DMS114 treated with DMSO at 0.1 percent for 48 hours (cell line): Measurements from ENCODE around the gene C9orf78.
"Not testable (repeated sequence)": the region's sequence is repeated elsewhere in the genome, so short reads cannot be mapped to it uniquely, and the experiment has no call there.

Experiments used
- DNase-seq: peaks from one replicate; lab custom pipeline; 2025; ENCODE audit not compliant: unreplicated experiment; lab: John Stamatoyannopoulos, UW

The C9orf78 gene

DNA sequence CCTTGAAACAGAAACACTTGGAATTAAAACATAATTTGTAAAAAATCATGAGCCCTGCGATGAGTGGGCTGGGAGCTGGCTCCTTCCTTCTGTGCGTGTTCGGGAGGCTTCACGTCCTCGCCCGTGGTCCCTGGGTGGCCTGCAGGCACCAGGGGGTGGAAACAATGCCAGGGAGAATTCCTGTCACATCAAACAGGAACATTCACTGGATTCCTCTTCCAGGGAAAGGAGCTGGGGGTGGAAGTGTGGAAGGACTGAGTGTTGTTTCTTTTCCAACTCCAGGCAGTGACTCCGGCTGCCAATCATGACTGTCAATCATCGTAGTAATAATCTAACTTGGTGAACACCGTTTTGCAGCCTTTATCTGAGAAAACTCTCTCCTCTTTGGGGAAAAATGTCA lies 21.4 kb downstream of the C9orf78 start:
- DNase-seq, result no peak

DNA sequence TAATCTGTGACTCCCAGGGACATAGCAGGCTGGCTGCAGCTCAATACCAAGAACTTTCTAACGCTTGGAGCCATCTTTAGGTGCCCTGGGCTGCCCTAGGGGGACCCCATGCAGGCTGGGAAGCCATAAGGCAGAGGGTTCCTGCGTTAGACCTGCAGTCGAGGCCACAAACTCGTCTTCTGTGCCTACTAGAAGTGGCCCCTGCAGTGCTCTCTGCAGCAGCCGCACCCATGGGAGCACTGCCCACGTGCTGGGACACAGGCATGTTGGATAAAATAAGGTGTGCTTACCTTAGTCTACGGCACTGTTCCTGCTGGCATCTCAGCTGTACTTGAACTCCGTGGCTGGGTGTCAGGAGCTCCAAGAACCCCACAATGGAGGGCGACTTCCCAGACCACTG lies 22.7 kb downstream of the C9orf78 start:
- no peak for DNase-seq

DNA sequence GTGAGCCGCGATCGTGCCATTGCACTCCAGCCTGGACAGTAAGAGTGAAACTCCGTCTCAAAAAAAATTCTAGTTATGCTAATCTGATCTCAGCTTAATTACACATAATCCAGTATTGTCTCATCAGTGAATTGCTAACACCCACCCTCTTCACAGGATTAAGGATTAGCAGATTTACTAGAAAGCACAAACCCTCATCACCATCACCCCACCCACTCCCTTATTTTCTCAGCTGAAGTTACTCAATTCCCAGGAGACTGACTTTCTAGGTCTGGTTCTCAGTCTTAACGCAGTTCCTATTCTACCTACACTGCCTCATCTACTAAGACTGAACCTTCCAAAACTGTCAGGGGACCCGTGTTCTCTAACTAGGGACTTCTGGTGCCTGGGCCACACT lies 23.1 kb downstream of the C9orf78 start:
- no peak for DNase-seq

DNA sequence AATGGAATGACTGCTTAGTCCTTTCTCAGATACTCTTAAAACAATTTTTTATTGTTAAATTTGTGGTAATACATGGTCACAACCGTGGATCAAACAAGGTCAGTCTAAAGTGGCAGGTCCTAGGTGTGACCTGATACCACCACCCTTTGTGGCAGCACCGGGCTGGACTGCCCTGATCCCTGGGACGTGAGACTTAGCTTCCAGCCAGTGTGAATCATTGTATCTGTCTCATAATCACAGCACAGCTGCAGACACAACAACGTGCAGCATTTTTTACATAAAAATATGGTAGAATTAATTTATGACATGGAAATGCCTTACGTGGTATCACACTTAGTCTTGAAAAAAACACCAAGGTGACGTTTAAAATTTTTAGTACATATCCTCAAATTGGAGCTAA lies 24.3 kb downstream of the C9orf78 start:
- DNase-seq, result no peak

DNA sequence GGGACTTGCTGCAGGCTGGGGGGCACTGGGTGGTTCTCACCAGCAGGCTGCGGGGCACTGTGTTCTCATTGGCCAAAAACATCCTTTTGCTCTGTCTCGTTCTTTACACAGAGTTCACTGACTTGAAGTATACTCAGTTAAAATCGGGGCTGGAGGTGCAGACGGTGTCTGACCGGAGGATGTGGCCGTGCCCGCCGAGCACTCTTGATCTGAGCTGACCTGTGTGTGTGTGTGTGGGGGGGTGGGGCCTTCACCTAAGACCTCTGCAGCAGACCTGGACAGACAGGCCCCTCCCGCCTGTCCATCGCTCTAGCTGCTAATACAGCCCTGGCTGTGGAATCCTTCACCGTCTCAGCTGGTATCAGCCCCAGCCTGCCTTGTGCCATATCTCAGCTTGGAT lies 25.0 kb downstream of the C9orf78 start:
- no peak for DNase-seq

DNA sequence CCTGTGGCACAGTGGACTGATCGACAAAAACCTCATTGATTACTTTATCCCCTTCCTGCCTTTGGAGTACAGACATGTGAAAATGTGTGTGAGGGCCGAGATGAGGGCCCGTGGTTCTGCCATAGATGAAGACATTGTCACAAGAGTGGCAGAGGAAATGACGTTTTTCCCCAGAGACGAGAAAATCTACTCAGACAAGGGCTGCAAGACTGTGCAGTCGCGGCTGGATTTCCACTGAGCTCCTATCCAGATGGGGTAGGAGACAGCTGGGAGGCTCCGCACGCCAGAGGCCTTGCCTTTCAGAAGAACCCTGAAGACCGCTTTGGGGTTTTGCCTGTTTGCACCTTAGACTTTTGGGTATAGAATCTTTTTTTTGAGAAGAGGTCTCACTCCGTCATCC lies 25.7 kb downstream of the C9orf78 start:
- DNase-seq, result no peak

DNA sequence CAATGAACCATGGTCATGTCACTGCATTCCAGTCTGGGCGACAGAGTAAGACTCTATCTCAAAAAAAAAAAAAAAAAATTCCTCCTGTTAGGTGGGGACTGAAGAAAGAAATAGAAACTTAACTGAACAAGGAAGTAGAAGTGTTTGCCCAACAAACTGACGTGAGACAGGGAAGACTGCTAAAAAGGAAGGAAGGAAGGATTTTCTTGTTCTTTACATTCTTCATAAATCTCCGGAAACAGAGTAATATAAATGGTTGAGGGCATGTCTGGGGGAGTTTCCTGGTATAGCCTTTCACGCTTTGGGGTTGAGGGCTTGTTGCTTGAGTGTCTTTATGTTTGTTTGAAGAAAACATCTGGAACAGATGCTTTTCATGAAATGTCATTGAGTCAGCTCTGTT lies 29.0 kb downstream of the C9orf78 start:
- no peak for DNase-seq

DNA sequence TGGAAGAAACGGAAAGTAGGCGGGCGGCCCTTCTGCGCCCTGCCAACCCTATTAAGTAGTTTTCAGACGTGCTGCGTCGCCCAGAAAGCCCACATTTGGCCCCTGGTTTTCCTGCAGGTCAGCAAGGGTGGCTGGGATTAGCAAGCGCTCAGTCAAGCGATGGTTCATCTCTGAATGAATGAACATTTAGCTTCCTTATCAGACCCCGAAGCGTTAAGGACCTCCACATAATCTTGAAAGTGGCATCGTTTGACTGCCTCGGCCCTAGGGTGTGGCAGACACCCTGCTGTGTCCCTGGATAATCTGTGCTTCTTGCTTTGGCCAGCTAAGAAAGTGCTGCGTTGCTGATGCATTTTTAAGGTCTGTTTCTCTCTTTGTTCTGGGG lies 31.4 kb downstream of the C9orf78 start:
- no peak for DNase-seq

DNA sequence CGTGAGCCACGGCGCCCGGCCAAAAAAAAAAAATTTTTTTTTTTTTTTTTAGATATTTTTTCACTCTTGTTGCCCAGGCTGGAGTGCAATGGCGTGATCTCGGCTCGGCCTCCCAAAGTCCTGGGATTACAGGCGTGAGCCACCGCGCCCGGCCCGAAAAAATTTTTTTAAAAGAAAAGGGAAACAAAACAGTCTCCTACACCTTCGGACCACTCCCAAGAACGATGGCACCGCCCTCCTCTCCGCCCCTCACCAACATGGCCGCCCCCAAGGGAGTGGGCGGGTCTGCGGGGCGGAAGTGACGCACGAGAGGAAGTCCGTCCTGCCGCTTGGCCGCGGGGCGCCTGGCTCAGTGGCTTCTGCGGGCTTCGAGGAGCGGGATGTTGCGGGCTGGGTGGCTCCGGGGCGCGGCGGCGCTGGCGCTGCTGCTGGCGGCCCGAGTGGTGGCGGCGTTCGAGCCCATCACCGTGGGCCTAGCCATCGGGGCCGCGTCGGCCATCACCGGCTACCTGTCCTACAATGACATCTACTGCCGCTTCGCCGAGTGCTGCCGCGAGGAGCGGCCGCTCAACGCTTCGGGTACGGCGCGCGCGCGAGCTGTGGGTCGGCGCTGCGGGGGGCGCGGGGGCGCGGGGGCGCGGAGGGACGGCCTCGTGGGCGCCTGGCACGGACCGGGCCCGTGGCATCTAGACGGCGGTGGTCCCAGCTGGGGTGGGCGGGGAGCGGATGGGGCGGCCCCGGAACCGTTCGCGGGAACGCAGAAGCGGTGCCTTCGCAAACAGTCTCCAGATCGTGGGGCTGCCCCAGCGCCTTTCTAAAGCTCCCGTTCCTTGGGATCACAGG lies 32.0 kb downstream of the C9orf78 start, which contains the start of gene TOR1B:
Gene TOR1B (plus strand): TSS at position 352 of the 843 bp plus-strand sequence. CDS start 29 bp downstream, at position 381.
- peak; percentile 72 for DNase-seq

DNA sequence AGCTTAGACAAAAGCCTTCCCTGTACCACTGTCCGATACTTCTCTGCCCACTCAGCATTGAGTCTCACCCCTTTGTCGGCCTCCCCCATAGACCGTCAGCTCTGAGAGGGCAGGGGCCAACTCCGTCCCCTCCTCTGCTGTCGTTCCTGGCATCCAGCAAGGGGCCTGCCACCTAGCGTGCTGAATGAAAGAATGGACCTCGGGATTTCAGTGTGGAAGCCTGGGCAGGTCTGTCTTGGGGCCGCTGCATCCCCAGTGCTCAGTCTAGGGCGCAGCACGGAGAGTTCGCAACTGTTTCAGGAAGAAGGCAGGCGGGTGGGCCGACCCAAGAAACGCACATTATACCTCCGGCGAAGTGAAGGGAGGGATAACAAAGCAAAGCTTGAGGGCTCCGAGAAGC lies 33.6 kb downstream of the C9orf78 start:
- DNase-seq, result no peak

DNA sequence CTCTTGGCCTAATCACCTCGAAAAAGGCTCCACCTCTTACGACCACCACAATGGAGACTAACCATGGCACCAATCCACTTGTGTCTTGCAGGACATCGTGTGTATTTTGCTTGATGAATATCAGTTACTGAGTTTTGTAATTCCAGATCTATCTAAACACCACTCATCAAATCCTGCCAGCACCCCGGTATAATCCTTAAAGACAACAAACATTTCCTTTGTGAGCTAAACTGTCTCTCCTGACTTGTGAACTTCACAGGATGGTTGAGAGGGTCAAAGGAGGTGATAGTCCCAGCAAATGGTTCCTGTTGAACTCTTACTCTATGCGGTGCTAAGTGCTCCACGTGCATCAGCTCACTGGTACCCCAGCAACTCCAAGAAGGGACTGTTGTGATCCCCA lies 36.1 kb downstream of the C9orf78 start:
- no peak for DNase-seq

DNA sequence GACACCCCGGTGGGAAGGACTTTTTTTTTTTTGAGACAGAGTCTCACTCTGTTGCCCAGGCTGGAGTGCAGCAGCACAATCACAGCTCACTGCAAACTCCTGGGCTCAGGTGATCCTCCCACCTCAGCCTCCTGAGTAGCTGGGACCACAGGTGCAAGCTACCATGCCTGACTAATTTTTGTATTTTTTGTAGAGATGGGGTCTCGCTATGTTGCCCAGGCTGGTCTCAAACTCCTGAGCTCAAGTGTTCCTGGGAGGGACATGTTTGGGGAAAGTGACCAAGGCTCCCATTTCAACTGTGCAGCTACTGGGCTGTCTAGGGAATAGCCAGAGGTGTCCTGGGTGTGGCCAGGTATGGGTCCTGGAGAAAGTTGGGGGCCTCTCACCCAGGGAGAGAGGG lies 39.0 kb downstream of the C9orf78 start:
- DNase-seq, result not testable (repeated sequence)

DNA sequence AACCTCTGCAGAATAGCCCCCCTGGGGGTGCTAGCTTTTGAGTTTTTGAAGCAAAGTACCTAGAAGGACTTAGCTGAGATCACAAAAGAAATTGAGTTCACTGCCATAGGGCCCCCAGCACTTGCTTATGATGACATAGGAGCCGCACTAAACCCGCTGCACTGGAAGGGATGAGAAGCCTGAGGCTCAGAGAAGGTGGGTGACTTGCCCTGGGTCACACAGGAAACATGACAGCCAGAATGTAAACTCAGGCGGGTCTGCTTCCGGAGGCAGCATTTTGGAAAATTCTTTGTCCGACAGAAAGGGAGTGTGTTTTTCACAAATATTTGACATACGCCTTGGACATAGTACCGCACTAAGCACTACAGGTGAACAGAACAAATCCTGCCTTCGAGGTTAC lies 40.5 kb downstream of the C9orf78 start:
- DNase-seq, result no peak

DNA sequence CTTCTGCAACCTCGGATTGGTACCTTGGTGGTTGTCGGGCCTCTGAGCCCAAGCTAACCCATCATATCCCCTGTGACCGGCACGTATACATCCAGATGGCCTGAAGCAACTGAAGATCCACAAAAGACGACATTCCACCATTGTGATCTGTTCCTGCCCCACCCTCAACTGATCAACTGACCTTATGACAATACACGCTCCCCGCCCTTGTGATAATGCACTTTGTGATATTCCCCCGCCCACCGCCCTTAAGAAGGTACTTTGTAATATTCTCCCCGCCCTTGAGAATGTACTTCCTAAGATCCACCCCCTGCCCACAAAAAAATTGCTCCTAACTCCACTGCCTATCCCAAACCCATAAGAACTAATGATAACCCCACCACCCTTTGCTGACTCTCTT lies 48.6 kb downstream of the C9orf78 start:
- DNase-seq, result no peak

DNA sequence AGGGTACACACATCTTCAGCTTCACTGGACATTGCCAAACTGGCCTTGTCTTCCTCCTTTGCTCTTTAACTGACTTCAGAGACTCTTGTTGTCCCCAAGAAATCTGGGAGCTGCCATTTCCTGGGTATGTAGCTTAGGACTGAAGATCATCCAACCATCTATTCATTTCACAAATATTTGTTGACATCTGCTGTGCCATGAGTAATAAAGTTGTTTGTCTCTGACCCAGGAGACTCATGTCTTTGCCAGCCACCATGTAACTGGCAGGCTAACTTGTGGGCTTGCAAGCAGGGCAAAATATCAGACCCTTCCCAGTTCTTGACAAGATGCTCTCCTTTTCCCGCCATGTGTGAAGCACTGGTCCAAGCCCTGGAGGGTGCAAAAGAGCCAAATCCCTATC lies 49.2 kb downstream of the C9orf78 start:
- no peak for DNase-seq

DNA sequence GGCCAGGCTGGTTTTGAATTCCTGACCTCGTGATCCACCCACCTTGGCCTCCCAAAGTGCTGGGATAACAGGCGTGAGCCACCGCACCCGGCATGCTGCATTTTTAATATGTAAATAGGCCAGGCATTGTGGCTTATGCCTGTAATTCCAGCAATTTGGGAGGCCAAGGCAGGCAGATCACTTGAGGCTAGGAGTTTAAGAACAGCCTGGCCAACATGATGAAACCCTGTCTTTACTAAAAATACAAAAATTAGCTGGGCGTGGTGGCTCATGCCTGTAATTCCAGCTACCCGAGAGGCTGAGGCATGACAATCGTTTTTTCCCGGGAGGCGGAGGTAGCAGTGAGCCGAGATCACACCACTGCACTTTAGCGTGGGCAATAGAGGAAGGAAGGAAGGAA lies 50.1 kb downstream of the C9orf78 start:
- DNase-seq, result not testable (repeated sequence)

DNA sequence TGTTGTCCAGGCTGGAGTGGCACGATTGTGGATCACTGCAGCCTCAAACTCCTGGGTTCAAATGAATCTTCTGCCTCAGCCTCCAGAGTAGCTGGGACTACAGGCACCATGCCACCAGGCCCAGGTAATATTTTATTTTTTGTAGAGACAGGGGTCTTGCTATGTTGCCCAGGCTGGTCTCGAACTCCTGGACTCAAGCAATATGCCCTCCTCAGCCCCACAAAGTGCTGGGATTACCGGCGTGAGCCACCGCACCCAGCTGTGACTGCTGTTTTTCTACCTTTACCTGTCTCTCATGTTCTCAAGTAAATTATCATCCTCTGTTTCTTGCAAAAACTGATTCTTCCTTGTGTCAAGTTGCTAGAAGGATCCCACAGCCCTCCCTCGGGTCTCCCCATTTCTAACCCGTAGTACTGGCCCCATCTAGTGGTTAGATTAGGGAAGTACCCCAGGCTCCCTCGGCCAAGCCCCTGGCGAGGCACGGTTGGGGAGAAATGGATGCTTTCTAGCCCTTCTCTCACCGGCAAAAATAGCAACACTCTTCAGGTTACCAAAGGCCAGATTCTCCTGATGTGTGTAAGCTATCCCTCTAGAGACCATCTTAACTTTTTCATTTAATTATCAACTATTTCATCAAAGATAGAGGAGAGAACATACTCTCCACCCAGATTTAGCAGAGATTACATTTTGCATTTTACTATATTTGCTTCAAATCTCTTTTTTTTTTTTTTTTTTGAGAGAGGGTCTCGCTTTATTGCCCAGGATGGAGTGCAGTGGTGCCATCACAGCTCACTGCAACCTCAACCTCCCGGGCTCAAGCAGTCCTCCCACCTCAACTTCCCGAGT lies 51.3 kb downstream of the C9orf78 start:
- peak; percentile 60 for DNase-seq

DNA sequence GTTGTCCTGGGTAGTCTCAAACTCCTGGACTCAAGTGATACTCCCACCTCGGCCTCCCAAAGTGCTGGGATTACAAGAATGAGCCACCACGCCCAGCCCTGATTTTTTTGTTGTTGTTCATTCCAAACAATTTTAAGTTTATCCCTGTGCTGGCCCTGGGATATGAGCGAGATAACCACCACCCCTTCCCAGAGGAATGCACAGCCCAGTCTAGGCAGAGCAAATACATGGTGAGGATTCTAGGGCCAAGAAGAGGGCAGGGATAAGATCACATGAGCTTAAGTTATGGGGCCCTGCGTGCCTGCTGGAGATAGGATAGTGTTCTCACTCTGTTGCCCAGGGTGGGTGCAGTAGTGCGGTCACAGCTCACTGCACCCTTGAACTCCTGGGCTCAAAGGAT lies 53.1 kb downstream of the C9orf78 start:
- DNase-seq, result no peak

DNA sequence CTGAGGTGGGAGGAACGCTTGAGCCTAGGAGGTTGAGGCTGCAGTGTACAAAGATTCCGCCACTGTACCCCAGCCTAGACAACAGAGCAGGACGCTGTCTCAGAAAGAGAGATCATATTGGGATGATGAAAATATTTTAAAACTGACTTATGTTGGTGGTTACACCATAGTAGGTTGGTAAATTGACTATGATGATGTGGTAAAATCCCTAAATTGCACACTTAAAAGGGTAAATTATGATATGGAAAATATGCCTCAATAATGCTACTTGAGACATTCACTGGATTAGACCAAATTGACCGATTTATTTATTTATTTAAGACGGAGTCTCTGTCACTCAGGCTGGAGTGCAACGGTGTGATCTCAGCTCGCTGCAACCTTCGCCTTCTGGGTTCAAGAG lies 53.9 kb downstream of the C9orf78 start:
- no peak for DNase-seq

DNA sequence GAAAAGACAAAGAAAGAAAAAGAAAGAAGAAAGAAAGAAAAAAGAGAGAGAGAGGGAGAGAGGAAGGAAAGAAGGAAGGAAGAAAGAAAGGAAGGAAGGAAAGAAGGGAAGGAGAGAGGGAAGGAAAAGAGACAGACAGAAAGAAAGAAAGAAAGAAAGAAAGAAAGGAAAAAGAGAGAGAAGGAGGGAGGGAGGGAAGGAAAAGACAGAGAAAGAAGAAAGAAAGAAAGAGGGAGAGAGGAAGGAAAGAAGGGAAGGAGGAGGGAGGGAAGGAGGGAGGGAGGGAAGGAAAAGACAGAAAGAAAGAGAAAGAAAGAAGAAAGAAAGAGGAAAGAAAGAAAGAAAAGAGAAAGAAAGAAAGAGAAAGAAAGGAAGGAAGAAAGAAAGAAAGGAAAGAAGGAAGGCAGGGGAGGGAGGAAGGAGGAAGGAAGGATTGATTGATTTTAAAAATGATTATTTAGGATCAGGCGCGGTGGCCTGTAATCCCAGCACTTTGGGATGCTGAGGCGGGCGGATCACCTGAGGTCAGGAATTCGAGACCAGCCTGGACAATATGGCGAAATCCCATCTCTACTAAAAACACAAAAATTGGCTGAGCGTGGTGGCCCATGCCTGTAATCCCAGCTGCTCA lies 55.4 kb downstream of the C9orf78 start:
- no peak for DNase-seq

DNA sequence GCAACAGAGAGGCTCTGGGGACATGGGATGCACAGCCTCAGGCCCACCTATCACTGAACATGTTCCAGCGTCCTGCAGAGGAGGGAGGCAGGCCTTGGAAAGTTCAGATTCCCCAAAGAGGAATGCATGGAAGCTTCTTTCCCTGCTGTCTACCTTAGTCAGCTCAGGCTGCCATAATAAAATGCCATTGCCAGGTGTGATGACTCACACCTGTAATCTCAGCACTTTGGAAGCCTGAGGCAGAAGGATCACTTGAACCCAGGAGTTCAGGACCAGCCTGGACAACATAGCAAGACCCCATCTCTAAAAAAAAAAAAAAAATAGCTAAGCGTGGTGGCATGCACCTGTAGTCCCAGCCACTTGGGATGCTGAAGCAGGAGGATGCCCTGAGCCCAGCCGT lies 56.6 kb downstream of the C9orf78 start:
- DNase-seq, result no peak

DNA sequence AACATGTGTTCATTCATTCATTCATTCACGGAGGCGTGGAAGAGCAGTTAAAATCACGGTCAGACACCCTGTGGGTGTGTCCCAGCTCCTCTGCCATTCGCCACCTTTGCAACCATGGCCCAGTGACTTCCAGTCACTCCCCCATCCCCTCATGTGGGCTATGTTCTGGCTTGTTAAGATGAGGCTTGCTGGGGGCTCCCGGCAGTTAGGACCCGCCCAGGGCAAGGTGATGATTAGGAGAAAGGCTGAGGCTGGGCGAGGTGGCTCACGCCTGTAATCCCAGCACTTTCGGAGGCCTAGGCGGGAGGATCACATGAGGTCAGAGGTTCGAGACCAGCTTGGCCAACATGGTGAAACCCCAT lies 57.3 kb downstream of the C9orf78 start:
- no peak for DNase-seq
